HG02571 (cell line): ENCODE measurements around the gene TOP3B.
"Not testable (repeated sequence)": the region's sequence is repeated elsewhere in the genome, so short reads cannot be mapped to it uniquely, and the experiment has no call there.

ENCODE experiments used
- ATAC-seq: cut with Tn5 transposase; IDR thresholded peaks from one replicate; pipeline ENCODE4 v1.9.1; 2021; ENCODE audit warnings: mild to moderate bottlenecking, moderate library complexity; ENCODE audit not compliant: unreplicated experiment

The TOP3B gene

DNA sequence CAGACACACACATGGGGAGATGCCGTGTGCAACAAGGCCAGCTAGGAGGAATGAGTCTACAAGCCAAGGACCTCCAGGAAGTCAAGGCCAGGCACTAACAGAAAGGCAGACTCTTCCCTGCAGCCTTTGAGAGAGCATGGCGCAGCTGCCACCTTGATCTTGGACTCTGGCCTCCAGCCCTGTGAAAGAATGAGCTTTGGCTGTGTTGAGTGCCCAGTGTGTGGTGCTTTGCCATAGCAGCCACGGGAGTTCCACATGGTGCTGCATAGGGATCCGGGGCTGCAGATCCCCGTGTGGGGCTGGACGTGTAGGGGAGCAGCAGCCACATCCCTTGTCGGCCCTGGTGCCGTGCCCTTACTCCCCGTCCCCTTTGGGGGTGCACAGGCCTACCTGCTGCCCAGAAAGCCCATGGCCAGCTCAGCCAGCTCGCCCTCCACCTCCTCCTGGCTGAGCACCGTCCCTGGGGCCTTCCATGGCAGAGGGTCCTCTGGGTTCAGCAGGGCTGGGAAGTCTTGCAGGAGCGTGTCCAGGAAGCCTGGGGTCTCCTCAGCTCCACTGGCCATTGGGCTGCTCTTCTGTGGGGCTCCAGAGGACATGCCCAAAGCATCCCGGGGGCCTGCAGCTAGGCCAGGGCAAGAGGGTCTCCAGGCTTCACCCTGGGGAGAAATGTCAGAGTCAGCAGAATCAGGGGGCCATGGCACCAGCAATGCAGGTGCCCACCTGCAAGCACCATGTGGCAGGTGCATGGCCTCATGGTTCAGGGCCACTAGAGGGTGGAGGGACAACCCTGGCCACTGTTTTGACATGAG, 36.9 kb downstream of the TOP3B start:
- no peak for ATAC-seq

- no peak for ATAC-seq
Measured at GRCh38 chr22:21944871-21945270, 37.7 kb downstream of the TOP3B start.

DNA sequence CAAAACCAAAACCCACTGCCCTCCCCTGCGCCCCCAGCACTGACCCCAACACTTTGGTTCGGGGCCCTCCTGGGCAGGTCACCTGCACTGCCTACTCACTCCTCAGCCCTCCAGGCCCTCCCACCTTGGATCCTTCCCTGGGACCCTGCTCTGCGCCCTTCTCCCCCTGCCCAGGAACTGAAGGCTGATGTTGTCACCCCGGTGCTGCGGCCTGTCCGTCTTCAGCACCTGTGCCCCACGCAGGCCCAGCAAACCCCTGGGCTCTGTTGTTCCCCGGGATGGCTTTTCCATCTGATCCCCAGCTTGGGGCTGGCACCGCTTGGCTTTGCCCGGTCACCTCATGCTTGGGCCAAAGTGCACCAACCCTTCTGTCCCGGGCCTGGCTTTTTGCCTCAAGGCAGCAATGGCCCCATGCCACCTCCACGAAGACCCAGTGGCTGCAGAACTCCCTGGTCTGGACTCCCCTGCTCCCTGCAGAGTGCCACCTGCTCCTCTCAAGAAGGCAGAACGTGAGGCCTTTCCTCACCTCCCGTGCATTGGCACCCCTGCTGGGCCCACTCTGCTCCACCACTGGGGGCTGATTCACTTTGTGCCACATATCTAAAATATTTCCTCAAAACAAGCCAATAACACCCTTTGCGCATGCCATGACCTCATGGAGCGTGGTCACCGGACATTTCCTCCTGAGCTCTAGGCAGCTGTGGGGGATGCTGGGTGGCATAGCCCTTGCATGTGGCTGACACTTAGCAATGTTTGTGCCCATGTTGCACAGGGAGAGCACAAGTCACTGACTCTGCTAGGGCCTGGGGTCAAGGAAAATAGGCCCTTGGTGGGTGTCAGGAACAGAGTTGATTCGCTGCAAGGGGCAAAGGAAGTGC, 38.8 kb downstream of the TOP3B start:
- no peak for ATAC-seq

DNA sequence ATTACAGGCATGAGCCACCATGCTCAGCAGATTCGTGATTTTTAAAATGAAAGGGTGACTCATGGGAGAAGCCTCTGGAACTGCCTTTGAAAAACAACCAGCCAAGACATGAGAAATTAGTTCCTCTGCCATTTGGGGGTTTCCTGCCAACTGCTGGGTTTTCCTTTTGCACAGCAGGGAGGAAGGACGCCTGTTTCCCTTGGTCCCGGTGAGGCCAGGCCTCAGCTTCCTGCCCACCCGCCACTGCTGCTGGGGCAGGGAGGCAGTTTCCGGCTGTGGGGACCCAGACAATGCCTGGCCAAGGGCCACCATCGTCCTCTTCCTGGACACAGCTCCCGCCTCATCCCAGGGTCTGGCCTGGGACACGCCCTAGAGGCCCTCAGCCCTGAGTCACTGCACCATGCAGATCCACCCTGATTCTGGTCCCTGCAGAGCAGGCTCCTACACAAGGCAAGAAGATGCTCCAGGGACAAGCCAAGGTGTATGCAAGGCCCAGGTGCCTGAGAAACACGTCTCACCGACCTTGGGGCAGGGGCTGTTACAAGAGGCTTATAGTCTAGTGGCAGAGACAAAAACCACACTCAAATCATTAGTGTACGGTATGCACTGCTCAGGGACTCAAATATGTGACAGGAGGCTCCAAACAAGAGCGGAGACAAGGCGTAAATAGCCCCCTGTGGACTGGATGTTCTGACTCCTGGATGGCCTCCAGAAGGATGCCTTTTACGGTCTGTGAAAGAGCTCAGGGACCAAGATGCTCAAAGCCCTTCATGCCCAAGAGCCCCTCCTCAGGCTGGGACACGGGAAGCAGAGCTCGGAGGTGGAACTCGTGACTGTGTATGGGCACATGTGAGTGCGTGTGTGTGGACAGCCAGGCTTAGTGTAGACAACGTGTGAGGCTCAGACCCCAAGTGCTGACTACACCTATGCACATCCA, 39.9 kb downstream of the TOP3B start:
- no peak for ATAC-seq

- ATAC-seq: no peak
Measured at GRCh38 chr22:21941921-21942320, 40.7 kb downstream of the TOP3B start.

- no peak for ATAC-seq
Measured at GRCh38 chr22:21940521-21940920, 42.1 kb downstream of the TOP3B start.

DNA sequence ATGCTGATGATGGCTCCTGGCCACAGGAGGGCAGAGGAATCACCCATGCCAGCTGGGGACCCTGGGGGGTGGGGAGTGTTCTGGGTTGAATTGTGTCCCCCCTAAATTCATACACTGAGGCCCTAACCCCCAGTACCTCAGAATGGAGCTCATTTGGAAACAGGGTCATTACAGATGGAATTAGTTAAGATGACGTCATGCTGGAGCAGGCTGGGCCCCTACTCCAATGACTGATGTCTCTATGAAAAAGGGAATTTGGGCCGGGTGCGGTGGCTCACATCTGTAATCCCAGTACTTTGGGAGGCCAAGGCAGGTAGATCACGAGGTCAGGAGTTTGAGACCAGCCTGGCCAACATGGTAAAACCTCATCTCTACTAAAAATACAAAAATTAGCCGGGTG, 42.7 kb downstream of the TOP3B start:
- not testable (repeated sequence) for ATAC-seq

DNA sequence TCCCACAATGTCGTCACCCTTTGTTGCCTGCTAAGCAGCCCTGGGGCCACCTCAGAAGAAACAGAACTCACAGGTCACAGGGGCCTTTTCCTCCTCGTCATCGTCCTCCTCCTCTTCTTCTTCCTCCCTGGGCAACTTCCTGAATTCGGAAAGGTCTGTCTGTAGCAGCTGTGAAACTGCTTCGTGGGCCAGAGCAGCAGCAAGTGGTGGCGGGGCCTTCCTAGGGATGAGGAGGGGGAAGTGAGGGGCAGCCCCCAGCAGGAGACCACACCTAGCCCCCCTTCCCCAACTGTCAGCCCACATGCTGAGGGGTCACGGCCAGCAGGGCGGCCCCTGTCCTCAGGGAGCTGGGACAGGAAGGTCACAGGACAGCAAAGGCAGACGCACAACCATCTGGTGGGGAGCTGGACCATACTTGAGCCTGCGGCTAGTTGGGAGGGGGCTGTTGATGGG, 43.1 kb downstream of the TOP3B start:
- ATAC-seq: no peak

DNA sequence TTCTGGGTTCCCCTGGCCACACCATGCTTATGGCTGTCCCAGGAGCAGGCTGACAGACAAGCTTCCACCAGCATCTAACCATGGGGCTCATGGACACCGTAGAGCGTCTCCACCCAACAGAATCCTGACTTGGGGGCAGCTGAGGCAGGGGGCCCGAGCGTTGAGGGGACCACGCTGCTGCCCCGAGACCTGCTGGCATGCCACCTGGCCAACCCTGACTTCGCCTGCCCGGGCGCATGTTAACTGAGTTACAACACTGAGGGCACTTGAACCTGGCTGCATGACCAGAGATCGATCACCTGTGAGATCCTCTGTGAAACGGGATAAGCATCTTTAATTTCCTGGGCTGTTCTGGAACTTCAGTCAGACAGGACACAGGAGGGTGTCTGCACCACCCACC, 43.7 kb downstream of the TOP3B start:
- ATAC-seq: no peak

DNA sequence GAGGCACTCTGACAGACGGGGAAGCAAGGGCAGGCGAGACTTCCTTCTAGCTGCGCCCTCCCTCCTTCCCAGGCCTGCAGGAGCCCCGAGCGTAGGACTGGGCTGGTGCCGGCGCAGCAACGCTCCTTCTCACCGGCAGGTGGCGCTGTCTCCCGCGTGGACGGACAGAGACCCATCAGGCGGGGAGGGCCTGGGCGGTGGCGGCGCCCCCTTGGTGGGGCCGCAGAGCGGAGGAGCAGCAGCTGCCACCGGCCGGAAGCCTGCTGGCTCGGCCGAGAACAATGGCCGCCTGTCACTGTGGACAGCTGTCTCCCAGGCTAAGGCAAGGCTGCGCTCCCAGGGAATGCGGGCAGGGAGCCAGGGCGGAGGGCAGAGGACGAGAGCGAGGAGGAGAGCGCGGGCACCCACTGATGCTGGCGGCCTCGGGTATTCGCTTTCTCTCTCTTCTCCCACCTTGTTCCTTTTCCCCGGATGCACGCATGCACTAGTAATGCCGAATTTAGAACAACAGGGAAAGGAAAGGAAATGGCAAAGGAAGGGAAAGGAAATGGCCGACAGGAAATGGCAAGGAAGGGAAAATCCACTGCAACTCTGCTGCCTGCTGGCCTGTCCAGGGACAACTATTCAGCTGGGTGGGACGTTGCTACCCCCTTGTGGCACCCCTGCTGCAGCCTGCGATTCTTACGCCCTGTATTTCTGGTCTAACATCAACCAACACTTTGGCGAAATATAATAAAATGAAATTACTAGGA, 44.3 kb downstream of the TOP3B start:
- peak; percentile 73 for ATAC-seq

DNA sequence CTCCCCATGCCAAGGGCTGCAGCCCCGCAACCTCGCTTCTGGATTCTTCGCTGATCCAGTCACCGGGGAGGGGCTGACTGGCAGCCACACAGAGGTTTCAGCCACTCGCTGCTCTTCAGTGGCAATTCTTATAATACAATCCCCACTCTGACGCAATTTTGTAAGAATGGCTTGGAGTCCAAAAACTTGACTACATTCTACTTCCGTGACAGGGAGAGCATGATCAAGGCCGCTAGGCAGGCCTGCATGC, 44.8 kb downstream of the TOP3B start:
- no peak for ATAC-seq

DNA sequence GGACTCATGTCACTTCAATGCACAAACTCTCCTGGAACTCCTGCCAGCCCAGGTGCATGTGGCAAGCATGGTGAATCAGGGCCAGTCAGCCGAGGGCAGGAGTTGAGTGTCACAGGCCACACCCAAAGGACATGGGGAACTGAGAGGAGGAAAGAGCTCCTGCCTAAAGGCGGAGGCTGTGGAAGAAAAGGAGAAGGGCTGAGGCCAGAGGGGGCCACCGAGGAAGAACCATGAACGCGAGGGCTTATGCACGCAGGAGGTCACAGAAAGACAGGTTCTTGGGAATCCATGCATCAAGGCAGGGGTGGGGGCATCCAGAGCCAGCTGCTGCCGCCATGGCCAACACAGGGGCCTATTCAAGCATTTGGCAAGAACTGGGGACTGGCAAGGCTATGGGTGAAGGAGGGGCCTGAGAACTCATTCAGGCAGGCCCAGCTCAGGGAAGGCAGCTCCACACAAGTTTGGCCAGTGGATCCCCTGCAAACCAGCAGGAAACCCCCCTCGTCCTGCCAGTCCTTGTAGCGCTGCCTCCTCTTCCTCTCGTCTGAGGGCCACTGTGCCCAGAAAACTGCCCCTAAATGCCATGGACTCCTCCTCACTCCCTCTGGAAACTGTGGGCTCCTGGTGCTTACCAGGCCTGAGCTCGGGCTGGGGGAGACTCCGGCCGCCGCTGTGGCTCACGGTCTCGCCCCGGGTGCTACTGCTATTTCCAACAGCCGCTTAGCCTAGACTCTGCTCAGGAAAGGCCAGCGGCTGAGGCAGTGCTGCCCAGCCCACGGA, 45.4 kb downstream of the TOP3B start:
- ATAC-seq: no peak

- no peak for ATAC-seq
Measured at GRCh38 chr22:21936151-21936775, 46.3 kb downstream of the TOP3B start.

GRCh38 chr22:21933910-21934309, 48.7 kb downstream of the TOP3B start:
- ATAC-seq: no peak

GRCh38 chr22:21933413-21933812, 49.2 kb downstream of the TOP3B start:
- no peak for ATAC-seq

GRCh38 chr22:21932347-21932746, 50.2 kb downstream of the TOP3B start:
- no peak for ATAC-seq

DNA sequence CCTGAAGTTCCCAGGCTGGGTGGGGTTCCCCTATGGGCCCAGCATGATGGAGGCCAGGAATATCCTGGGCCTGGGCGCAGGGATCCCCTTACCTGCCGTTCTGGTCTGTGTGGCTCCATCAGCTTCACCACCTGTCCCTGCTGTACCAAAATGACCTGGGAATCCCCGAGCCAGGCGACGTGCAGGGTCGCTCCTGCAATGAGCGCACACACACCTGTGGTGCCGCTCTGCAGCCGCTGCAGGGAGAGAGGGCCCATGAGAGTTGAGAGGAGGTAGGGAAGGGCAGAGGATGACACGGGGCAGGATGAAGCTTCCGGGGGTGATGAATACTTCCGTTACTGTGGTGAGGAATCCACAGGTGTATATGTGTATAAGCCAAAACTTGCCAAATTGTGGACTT, 51.5 kb downstream of the TOP3B start:
- no peak for ATAC-seq

- ATAC-seq: no peak
Measured at GRCh38 chr22:21929253-21929652, 53.3 kb downstream of the TOP3B start.

GRCh38 chr22:21928048-21928447, 54.5 kb downstream of the TOP3B start:
- no peak for ATAC-seq
